ENCODE data around the gene PTPRT. TPM values are rescaled to one million over a fixed set of nuclear protein-coding genes. Genes with fewer than 3 reads are reported as not detected.

PTPRT gene
- total and polyA plus RNA-seq, 2 of the 4 experiments (the other 2 are of a cell fraction), result not detected

GRCh38 chr20:42974347-42974746 lies 215.4 kb downstream of the PTPRT start:
- in situ Hi-C loops (cut with MboI; ENCODE audit: low sequenced_read_pairs), result no loop called here
- H3K36me3 ChIP-seq (ENCODE audit: control insufficient read depth, insufficient read depth, low read length), result no peaks in the 10 kb centered on the region
- H4K8ac ChIP-seq (ENCODE audit: low read depth in 2 of 2, low read length in 2 of 2), result no peak overlapping the region
- peaks cover 11% of the 10 kb centered on the region for H3K9me3 ChIP-seq (ENCODE audit: control insufficient read depth, insufficient read depth, low read length)
- no peak overlapping the region for H3K23ac ChIP-seq (ENCODE audit: low read depth, low read length)
- H3K4me1 ChIP-seq (ENCODE audit: control insufficient read depth, insufficient read depth, low read length), result no peaks in the 10 kb centered on the region
- ATAC-seq (ENCODE audit: low read depth) (no peak), DNase-seq (no peak)
- H3K9ac ChIP-seq (ENCODE audit: low read depth, low read length), result no peak overlapping the region
- ChIA-PET POLR2A (ENCODE audit: unreplicated experiment) (no interaction called here), CTCF (no interaction called here)
- H4K20me1 ChIP-seq (ENCODE audit: insufficient read depth, low read length), result no peaks in the 10 kb centered on the region
- H4K5ac ChIP-seq (ENCODE audit: low read depth, low read length), result no peak overlapping the region
- H3K9me1 ChIP-seq (ENCODE audit: insufficient read depth, low read length), result no peaks in the 10 kb centered on the region
- no peak overlapping the region for H3K4ac ChIP-seq (ENCODE audit: low read depth, low read length)
- no peak overlapping the region for H2AK5ac ChIP-seq (ENCODE audit: low read depth, low read length)
- no peak overlapping the region for H2BK20ac ChIP-seq (ENCODE audit: low read depth, low read length)
- no peak overlapping the region for H3K4me3 ChIP-seq (ENCODE audit: insufficient read depth, low read depth, low read length)
- no peak overlapping the region for H3K27ac ChIP-seq (ENCODE audit: insufficient read depth, low read length)
- H2BK120ac ChIP-seq (ENCODE audit: low read depth, low read length), result no peak overlapping the region
- H3K14ac ChIP-seq (replicated peaks; ENCODE audit: low read depth, low read length), result no peak overlapping the region
- dilution Hi-C loops (cut with HindIII; ENCODE audit: low sequenced_read_pairs, unreplicated experiment), result no loop called here
- no peaks in the 10 kb centered on the region for H3K79me1 ChIP-seq (ENCODE audit: low read depth in 1 of 2, low read length in 2 of 2)
- H2BK5ac ChIP-seq (ENCODE audit: low read depth, low read length, poor library complexity, severe bottlenecking), result no peak overlapping the region
- H3K27me3 ChIP-seq (ENCODE audit: control insufficient read depth, insufficient read depth, low read length), result no peaks in the 10 kb centered on the region
- H3K18ac ChIP-seq (ENCODE audit: low read depth, low read length), result no peak overlapping the region
- no peak overlapping the region for H2AFZ ChIP-seq (replicated peaks; ENCODE audit: low read length, poor library complexity)
- no peak overlapping the region for H4K91ac ChIP-seq (ENCODE audit: insufficient read depth, low read depth, low read length)
- no peak overlapping the region for H3K56ac ChIP-seq (ENCODE audit: extremely low read depth, insufficient read depth, low read length)
- H2AK9ac ChIP-seq (replicated peaks; ENCODE audit: low read depth, low read length, poor library complexity), result no peak overlapping the region
- H2BK15ac ChIP-seq (ENCODE audit: low read depth, low read length), result no peak overlapping the region
- 56% methylated on average over 5 of the region's 8 CpGs; no CpG with 5 or more reads in 1 of the 2 experiments for WGBS, 2 experiments (ENCODE audit: extremely low coverage in 2 of 2, insufficient read length in 1 of 2)
- intact Hi-C loops (cut with micrococcal nuclease), result no loop called here
- TF ChIP-seq RFX5 (IDR thresholded peaks at IDR 0.05; ENCODE audit: low read depth, low read length), result no peak
- no peak overlapping the region for H3K4me2 ChIP-seq (ENCODE audit: low read depth, low read length)
- no TSS peak for BruUV-seq (replicated peaks)

All from IMR-90 (cell line).